ENCODE data around the gene NKTR. TPM values are rescaled to one million over a fixed set of nuclear protein-coding genes. Genes with fewer than 3 reads are reported as not detected.

Gene NKTR
- total and polyA plus RNA-seq, 5 donors from 2014 or later = 9.7 to 291 (median 11.2) TPM

- Histone ChIP-seq H3K27me3 (ENCODE audit: control insufficient read depth, insufficient read depth, low read length) (no peaks in the 10 kb centered on the region), H3K4me3 (ENCODE audit: low read depth, low read length) (no peak overlapping the region), H3K27ac (ENCODE audit: insufficient read depth, low read length, poor library complexity, severe bottlenecking) (no peak overlapping the region), H3K4me1 (ENCODE audit: control insufficient read depth, insufficient read depth, low read length, poor library complexity, severe bottlenecking) (no peaks in the 10 kb centered on the region), H3K9me3 (ENCODE audit: control insufficient read depth in 2 of 2, low read length in 2 of 2) (no peaks in the 10 kb centered on the region), H3K36me3 (ENCODE audit: control insufficient read depth, insufficient read depth, low read length) (no peaks in the 10 kb centered on the region)
- H3K4me1 Mint-ChIP-seq = peaks cover 0 to 12% (median 0%) of the 10 kb centered on the region in 4 donors
- peaks cover 6% of the 10 kb centered on the region for H3K27me3 Mint-ChIP-seq
- no peak for DNase-seq
- no peak overlapping the region for H3K27ac Mint-ChIP-seq
- no peak overlapping the region for H3K4me3 Mint-ChIP-seq
- H3K9me3 Mint-ChIP-seq = peaks cover 0 to 1% (median 0%) of the 10 kb centered on the region in 7 donors
- ATAC-seq (ENCODE audit: low read depth in 2 of 2) = no peak
- H3K36me3 Mint-ChIP-seq = no peaks in the 10 kb centered on the region
Measured at GRCh38 chr3:42688016-42688415, 87.5 kb downstream of the NKTR start.

- H3K4me3 ChIP-seq (ENCODE audit: low read depth, low read length) = no peak overlapping the region
- no peaks in the 10 kb centered on the region for H3K9me3 ChIP-seq (ENCODE audit: control insufficient read depth in 2 of 2, low read length in 2 of 2)
- H3K4me1 ChIP-seq (ENCODE audit: control insufficient read depth, insufficient read depth, low read length, poor library complexity, severe bottlenecking) = no peaks in the 10 kb centered on the region
- Mint-ChIP-seq H3K27me3 (peaks cover 5% of the 10 kb centered on the region), H3K4me3 (no peak overlapping the region), H3K4me1 (peaks cover 0 to 12% (median 0%) of the 10 kb centered on the region in 4 donors), H3K27ac (no peak overlapping the region), H3K36me3 (no peaks in the 10 kb centered on the region), H3K9me3 (peaks cover 0 to 1% (median 0%) of the 10 kb centered on the region in 7 donors)
- DNase-seq (no peak), ATAC-seq (ENCODE audit: low read depth in 2 of 2) (no peak)
- no peak overlapping the region for H3K27ac ChIP-seq (ENCODE audit: insufficient read depth, low read length, poor library complexity, severe bottlenecking)
- no peaks in the 10 kb centered on the region for H3K27me3 ChIP-seq (ENCODE audit: control insufficient read depth, insufficient read depth, low read length)
- no peaks in the 10 kb centered on the region for H3K36me3 ChIP-seq (ENCODE audit: control insufficient read depth, insufficient read depth, low read length)
Measured at GRCh38 chr3:42688487-42689420, 88.3 kb downstream of the NKTR start.

DNA sequence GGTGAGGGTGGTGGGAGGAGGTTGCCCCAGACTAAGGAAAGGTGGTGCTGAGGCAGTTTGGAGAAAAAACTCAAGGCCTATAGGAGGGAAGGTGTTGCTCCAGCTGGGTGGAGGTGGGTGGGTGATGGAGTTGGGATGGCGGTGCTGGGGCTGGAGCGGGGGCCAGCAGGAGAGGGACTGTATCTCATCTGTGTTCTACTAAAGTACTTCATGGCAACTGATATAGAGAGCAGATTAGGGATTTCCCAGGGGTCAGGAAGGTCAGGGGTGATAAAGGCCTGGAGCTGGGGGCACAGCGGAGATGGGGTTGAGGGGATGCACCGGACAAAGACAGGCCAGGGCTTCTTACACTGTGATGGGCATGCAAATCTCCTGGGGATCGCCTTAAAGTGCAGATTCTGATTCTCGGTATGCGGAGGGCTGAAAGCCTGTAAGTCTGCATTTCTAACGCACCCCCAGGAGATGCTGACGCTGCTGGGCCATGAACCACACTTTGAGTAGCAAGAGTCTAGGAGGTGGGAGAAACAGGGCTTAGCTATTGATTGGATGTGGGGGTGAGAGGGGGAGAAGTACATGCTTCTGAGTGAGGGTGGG, 89.0 kb downstream of the NKTR start:
- no peak overlapping the region for H3K4me3 ChIP-seq (ENCODE audit: low read depth, low read length)
- no peaks in the 10 kb centered on the region for H3K36me3 ChIP-seq (ENCODE audit: control insufficient read depth, insufficient read depth, low read length)
- no peak overlapping the region for H3K27ac ChIP-seq (ENCODE audit: insufficient read depth, low read length, poor library complexity, severe bottlenecking)
- ATAC-seq (ENCODE audit: low read depth in 2 of 2) = no peak
- H3K27me3 ChIP-seq (ENCODE audit: control insufficient read depth, insufficient read depth, low read length) = no peaks in the 10 kb centered on the region
- H3K9me3 ChIP-seq (ENCODE audit: control insufficient read depth in 2 of 2, low read length in 2 of 2) = no peaks in the 10 kb centered on the region
- Mint-ChIP-seq H3K4me1 (peaks cover 0 to 12% (median 0%) of the 10 kb centered on the region in 4 donors), H3K27ac (no peak overlapping the region), H3K4me3 (no peak overlapping the region), H3K36me3 (no peaks in the 10 kb centered on the region), H3K9me3 (peaks cover 0 to 1% (median 0%) of the 10 kb centered on the region in 7 donors), H3K27me3 (peaks cover 2% of the 10 kb centered on the region)
- DNase-seq = no peak
- no peaks in the 10 kb centered on the region for H3K4me1 ChIP-seq (ENCODE audit: control insufficient read depth, insufficient read depth, low read length, poor library complexity, severe bottlenecking)

DNA sequence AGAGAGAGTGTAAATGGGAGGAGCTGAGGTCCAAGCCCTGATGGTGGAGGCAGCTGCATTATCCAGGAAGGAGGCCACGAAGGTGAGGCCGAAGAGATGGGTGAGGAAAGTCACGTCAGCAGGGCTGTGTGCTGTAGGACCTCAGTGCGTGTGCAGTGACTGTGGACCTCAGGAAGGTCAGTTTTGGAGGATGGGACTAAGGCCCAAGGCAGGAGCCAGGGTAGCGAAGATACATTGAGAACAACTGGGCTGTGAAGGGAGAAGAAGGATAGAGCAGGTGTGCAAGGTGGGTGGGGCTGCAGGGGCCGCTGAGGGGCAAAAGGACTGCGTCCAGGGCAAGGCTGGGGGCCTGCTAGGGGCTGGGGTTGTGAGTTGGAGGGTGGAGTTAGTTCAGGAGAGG, 89.7 kb downstream of the NKTR start:
- no peak overlapping the region for H3K4me3 ChIP-seq (ENCODE audit: low read depth, low read length)
- Mint-ChIP-seq H3K27ac (no peak overlapping the region), H3K9me3 (peaks cover 0 to 1% (median 0%) of the 10 kb centered on the region in 7 donors), H3K4me1 (peaks cover 0 to 12% (median 0%) of the 10 kb centered on the region in 4 donors), H3K36me3 (no peaks in the 10 kb centered on the region), H3K4me3 (no peak overlapping the region), H3K27me3 (no peaks in the 10 kb centered on the region)
- H3K36me3 ChIP-seq (ENCODE audit: control insufficient read depth, insufficient read depth, low read length) = no peaks in the 10 kb centered on the region
- no peaks in the 10 kb centered on the region for H3K4me1 ChIP-seq (ENCODE audit: control insufficient read depth, insufficient read depth, low read length, poor library complexity, severe bottlenecking)
- H3K27ac ChIP-seq (ENCODE audit: insufficient read depth, low read length, poor library complexity, severe bottlenecking) = no peak overlapping the region
- ATAC-seq (ENCODE audit: low read depth in 2 of 2) (no peak), DNase-seq (no peak)
- H3K9me3 ChIP-seq (ENCODE audit: control insufficient read depth in 2 of 2, low read length in 2 of 2) = no peaks in the 10 kb centered on the region
- H3K27me3 ChIP-seq (ENCODE audit: control insufficient read depth, insufficient read depth, low read length) = no peaks in the 10 kb centered on the region

DNA sequence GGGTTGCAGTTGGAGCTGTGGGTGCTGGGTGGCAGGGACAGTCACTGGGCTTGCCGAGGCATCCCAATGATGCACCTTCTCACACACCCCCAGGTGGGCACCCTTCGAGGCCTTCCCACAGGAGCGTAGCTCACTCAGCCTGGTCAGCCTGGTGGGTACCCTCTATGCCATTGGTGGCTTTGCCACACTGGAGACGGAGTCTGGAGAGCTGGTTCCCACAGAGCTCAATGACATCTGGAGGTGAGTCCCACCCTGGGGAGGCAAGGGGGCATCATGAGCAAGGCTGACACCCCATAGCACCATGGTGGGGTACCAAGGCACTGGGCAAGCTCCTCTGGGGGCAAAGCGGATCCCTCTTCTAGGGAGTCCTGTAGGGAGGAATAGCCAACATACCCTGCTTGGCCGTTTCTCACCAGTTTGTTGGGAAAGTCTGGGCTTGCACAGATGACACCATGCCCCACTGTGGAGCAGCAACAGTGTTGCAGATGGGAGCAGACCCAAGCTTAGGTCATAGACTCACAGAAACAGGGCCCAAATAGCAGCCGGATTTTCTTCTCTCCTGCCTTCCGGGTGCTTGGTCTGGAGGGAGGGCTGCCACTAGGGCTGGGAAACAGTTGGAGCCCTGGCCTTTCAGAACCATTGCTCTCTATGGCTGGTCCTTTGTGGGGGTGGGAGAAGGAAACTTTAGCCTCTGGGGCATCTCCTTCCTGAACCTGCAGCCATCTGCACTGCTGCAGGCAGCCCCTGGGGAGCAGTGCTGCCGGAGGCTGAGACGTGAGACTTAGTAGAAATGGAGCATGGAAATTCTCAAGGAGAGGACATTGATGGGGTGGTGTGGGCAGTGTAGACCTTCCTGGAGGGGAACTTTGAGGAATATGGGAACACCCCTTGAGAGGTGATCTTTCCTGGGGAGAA, 90.5 kb downstream of the NKTR start:
- no peak for DNase-seq
- H3K4me3 ChIP-seq (ENCODE audit: low read depth, low read length) = no peak overlapping the region
- H3K9me3 ChIP-seq (ENCODE audit: control insufficient read depth in 2 of 2, low read length in 2 of 2) = no peaks in the 10 kb centered on the region
- no peaks in the 10 kb centered on the region for H3K36me3 Mint-ChIP-seq
- peaks cover under 1% of the 10 kb centered on the region for H3K27me3 ChIP-seq (ENCODE audit: control insufficient read depth, insufficient read depth, low read length)
- H3K27ac ChIP-seq (ENCODE audit: insufficient read depth, low read length, poor library complexity, severe bottlenecking) = no peak overlapping the region
- no peak overlapping the region for H3K27ac Mint-ChIP-seq
- H3K4me1 ChIP-seq (ENCODE audit: control insufficient read depth, insufficient read depth, low read length, poor library complexity, severe bottlenecking) = no peaks in the 10 kb centered on the region
- no peak for ATAC-seq (ENCODE audit: low read depth in 2 of 2)
- no peak overlapping the region for H3K4me3 Mint-ChIP-seq
- no peaks in the 10 kb centered on the region for H3K27me3 Mint-ChIP-seq
- H3K4me1 Mint-ChIP-seq = peaks cover 0 to 8% (median 0%) of the 10 kb centered on the region in 4 donors
- no peaks in the 10 kb centered on the region for H3K36me3 ChIP-seq (ENCODE audit: control insufficient read depth, insufficient read depth, low read length)
- peaks cover 0 to 1% (median 0%) of the 10 kb centered on the region in 7 donors for H3K9me3 Mint-ChIP-seq

DNA sequence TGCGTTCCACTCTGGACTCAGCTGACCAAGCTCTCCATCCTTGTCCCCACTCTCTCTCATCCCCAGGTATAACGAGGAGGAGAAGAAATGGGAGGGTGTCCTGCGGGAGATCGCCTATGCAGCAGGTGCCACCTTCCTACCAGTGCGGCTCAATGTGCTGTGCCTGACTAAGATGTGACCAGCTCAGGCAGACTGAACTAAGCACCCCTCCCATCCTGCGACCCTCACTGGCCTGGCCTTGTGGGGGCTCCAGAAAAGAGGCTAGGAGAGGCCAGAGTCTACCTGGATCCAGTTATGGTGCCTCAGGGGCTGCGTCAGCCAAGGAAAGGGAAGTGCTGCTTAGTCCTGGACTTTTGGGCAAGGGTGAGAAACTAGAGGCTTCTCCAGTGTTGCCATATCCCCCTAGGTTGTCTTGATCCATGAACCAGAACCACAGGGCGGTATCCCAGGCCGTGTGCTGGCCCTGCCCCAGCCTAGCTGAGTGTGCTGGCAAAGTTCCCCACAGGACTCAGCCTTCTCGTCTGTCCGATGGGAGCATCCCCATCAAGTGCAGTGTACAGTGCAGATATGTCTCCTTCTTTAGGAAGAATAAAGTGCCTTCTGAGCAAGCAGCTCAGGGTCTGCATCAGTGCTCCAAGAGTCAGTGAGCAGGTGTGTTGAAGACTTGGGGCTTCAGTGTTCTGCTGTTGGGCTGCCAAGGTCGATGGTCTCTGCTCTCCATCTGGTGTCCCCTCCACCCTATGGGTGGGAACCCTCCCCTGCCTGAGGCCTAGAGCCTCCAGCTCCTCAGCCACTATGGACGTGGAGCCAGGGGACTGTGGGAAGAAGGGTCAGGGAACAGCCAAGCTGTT, 91.6 kb downstream of the NKTR start:
- Mint-ChIP-seq H3K27me3 (no peaks in the 10 kb centered on the region), H3K27ac (no peak overlapping the region), H3K36me3 (no peaks in the 10 kb centered on the region), H3K4me3 (no peak overlapping the region), H3K9me3 (no peaks in the 10 kb centered on the region), H3K4me1 (peaks cover 0 to 6% (median 0%) of the 10 kb centered on the region in 4 donors)
- Histone ChIP-seq H3K36me3 (ENCODE audit: control insufficient read depth, insufficient read depth, low read length) (no peaks in the 10 kb centered on the region), H3K4me1 (ENCODE audit: control insufficient read depth, insufficient read depth, low read length, poor library complexity, severe bottlenecking) (no peaks in the 10 kb centered on the region), H3K4me3 (ENCODE audit: low read depth, low read length) (no peak overlapping the region), H3K9me3 (ENCODE audit: control insufficient read depth in 2 of 2, low read length in 2 of 2) (no peaks in the 10 kb centered on the region), H3K27me3 (ENCODE audit: control insufficient read depth, insufficient read depth, low read length) (peaks cover 2% of the 10 kb centered on the region), H3K27ac (ENCODE audit: insufficient read depth, low read length, poor library complexity, severe bottlenecking) (no peak overlapping the region)
- no peak for DNase-seq
- ATAC-seq (ENCODE audit: low read depth in 2 of 2) = no peak

Measured in CD4-positive, CD25-positive, alpha-beta regulatory T cell (primary cell).